Measurements from ENCODE around the gene DRP2.

The DRP2 gene

GRCh38 chrX:101303790-101304189 lies 84.2 kb downstream of the DRP2 start:
- Histone ChIP-seq H3K27me3 (ENCODE audit: insufficient read depth, low read depth) (no peaks in the 10 kb centered on the region), H3K4me3 (IDR thresholded peaks at IDR 0.05; ENCODE audit: insufficient read depth, low read depth, low read length) (no peak overlapping the region), H3K4me2 (no peak overlapping the region), H3K36me3 (ENCODE audit: insufficient read depth) (no peaks in the 10 kb centered on the region), H4K20me1 (ENCODE audit: insufficient read depth) (no peaks in the 10 kb centered on the region), H3K9ac (no peak overlapping the region), H2AFZ (ENCODE audit: low read depth) (no peak overlapping the region), H3K4me1 (ENCODE audit: low read depth, poor library complexity, severe bottlenecking) (no peaks in the 10 kb centered on the region), H3K79me2 (ENCODE audit: insufficient read depth, low read depth) (no peaks in the 10 kb centered on the region), H3K27ac (no peak overlapping the region)
- no peak for TF ChIP-seq CTCF (conservative IDR thresholded peaks at IDR 0.05; ENCODE audit: low read depth, low read length)
